ENCODE results near the gene TMPRSS4.

DNA sequence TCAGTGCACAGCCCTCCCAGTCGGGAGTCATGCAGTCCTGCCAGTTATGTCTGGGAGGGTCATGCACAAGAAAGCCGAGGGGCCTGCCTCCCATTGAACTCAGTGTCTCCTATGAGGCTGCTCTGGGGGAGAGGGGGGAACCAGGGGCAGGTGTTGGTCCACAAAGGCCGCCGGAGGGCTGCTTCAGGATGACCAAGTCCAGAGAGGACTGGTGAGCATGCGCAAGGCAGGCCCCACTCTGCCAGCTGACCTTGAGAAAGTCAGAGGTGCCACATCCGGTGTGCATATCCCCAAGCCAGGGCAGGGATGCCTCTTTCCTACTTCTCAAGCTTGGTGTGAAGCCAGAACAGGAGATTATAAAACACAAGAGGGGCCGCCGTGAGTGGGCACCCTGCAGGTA lies 71.4 kb downstream of the TMPRSS4 start:
- TF ChIP-seq, protein P1, sequence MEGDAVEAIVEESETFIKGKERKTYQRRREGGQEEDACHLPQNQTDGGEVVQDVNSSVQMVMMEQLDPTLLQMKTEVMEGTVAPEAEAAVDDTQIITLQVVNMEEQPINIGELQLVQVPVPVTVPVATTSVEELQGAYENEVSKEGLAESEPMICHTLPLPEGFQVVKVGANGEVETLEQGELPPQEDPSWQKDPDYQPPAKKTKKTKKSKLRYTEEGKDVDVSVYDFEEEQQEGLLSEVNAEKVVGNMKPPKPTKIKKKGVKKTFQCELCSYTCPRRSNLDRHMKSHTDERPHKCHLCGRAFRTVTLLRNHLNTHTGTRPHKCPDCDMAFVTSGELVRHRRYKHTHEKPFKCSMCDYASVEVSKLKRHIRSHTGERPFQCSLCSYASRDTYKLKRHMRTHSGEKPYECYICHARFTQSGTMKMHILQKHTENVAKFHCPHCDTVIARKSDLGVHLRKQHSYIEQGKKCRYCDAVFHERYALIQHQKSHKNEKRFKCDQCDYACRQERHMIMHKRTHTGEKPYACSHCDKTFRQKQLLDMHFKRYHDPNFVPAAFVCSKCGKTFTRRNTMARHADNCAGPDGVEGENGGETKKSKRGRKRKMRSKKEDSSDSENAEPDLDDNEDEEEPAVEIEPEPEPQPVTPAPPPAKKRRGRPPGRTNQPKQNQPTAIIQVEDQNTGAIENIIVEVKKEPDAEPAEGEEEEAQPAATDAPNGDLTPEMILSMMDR (IDR thresholded peaks at IDR 0.05; ENCODE audit: low read depth, low read length), result no peak
- no peak for TF ChIP-seq EZH2phosphoT487 (IDR thresholded peaks at IDR 0.05; ENCODE audit: low read depth)

Data from OCI-LY3 (cell line).